Panc1 (cell line): ENCODE measurements around the gene URAD.

ENCODE experiments used
- CTCF ChIP-seq: fragments of 450-650 bp; IDR thresholded peaks from 2 replicates; pipeline ENCODE4 v1.5.1; 2017; ENCODE audit warnings: mild to moderate bottlenecking
- TCF7L2 ChIP-seq: IDR thresholded peaks from 2 replicates; pipeline ENCODE4 v1.6.1; 2011; ENCODE audit warnings: mild to moderate bottlenecking, low read depth, low read length, inconsistent platforms

- TF ChIP-seq TCF7L2 = no peak
- no peak for TF ChIP-seq CTCF
Measured at GRCh38 chr13:27971776-27972477, 16.6 kb downstream of the URAD start.
